ENCODE measurements around the gene PTPN23. TPM values are rescaled to one million over a fixed set of nuclear protein-coding genes. Genes with fewer than 3 reads are reported as not detected.

The PTPN23 gene, protein sequence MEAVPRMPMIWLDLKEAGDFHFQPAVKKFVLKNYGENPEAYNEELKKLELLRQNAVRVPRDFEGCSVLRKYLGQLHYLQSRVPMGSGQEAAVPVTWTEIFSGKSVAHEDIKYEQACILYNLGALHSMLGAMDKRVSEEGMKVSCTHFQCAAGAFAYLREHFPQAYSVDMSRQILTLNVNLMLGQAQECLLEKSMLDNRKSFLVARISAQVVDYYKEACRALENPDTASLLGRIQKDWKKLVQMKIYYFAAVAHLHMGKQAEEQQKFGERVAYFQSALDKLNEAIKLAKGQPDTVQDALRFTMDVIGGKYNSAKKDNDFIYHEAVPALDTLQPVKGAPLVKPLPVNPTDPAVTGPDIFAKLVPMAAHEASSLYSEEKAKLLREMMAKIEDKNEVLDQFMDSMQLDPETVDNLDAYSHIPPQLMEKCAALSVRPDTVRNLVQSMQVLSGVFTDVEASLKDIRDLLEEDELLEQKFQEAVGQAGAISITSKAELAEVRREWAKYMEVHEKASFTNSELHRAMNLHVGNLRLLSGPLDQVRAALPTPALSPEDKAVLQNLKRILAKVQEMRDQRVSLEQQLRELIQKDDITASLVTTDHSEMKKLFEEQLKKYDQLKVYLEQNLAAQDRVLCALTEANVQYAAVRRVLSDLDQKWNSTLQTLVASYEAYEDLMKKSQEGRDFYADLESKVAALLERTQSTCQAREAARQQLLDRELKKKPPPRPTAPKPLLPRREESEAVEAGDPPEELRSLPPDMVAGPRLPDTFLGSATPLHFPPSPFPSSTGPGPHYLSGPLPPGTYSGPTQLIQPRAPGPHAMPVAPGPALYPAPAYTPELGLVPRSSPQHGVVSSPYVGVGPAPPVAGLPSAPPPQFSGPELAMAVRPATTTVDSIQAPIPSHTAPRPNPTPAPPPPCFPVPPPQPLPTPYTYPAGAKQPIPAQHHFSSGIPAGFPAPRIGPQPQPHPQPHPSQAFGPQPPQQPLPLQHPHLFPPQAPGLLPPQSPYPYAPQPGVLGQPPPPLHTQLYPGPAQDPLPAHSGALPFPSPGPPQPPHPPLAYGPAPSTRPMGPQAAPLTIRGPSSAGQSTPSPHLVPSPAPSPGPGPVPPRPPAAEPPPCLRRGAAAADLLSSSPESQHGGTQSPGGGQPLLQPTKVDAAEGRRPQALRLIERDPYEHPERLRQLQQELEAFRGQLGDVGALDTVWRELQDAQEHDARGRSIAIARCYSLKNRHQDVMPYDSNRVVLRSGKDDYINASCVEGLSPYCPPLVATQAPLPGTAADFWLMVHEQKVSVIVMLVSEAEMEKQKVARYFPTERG (N-terminal part only)
- total RNA-seq, result 47.1 to 56.7 TPM (median 50.6 TPM) in 3 replicates

DNA sequence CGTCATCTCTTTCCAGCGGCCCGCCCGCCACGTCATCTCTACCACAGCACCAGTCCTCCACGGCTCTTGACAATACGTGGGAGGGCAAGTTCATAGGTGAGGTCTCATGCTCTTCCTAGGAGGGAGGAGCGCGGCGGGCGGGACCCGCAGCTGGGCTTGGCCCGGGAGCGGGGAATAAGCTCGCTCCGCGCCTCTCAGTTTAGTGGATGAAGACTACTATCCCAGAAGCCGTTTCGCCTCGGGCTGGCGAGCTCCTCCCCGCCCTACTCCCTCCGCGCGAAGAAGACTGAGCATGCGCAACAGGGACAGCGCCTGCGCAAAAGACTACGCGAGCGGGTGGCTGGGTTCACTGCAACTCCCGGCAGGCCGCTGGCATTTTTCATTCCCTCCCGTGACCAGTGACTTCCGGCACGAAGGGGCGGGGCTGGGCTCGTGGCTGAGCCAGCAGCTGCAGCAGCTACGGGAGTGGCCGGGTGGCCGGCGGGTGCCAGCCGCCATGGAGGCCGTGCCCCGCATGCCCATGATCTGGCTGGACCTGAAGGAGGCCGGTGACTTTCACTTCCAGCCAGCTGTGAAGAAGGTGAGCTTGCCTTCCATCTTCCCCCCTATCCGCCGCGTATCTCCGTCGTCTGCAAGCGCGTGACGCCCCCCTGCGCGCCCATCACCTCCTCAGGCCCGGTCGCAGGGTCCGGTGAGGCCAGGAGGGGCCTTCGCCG is at the start of gene PTPN23:
TSS of gene PTPN23 (plus strand) at position 421 of the 716 bp plus-strand sequence. CDS start at position 497, 76 bp downstream.
- no peak for TF ChIP-seq CTCF (IDR thresholded peaks at IDR 0.05; ENCODE audit: unreplicated experiment)
- no peaks in the 10 kb centered on the region for H3K27me3 Mint-ChIP-seq (ENCODE audit: low read depth)
- no peaks in the 10 kb centered on the region for H3K9me3 Mint-ChIP-seq
- H3K36me3 Mint-ChIP-seq, result no peaks in the 10 kb centered on the region
- H3K27ac Mint-ChIP-seq, result peak within 1 kb of the TSS; percentile 100
- peak within 1 kb of the TSS; percentile 99 for H3K4me3 Mint-ChIP-seq
- peaks cover 34% of the 10 kb centered on the region for H3K4me1 Mint-ChIP-seq
- DNase-seq (ENCODE audit: low spot score in 2 of 2, unreplicated experiment in 2 of 2), result peak; percentile 99

DNA sequence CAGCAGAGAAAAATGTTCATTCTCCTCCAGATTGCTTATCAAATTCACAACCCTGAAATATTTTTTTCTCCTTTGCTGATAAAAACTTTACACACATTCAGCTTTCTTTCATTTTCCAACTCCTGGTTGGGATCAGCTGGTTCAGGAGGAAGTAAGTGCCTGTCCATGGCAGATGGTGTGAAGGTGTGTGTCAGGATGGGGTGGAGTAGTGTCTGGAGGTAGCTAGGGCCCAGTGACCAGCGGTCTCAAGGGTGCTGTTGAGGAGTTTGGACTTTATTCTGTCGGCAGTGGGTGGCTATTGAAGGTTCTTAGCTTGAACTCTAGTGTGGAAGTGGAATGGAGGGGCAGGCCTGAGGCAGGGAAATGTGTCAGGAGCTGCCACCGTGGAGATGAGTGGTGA is 46.9 kb upstream of the PTPN23 start:
- Mint-ChIP-seq H3K27me3 (ENCODE audit: low read depth) (no peaks in the 10 kb centered on the region), H3K4me3 (no peak overlapping the region), H3K9me3 (no peaks in the 10 kb centered on the region), H3K27ac (no peak overlapping the region), H3K4me1 (no peaks in the 10 kb centered on the region), H3K36me3 (peaks cover 31% of the 10 kb centered on the region)
- TF ChIP-seq CTCF (IDR thresholded peaks at IDR 0.05; ENCODE audit: unreplicated experiment), result no peak
- no peak for DNase-seq (ENCODE audit: low spot score in 2 of 2, unreplicated experiment in 2 of 2)

GRCh38 chr3:47337656-47338055 is 43.2 kb upstream of the PTPN23 start:
- H3K27ac Mint-ChIP-seq, result no peak overlapping the region
- TF ChIP-seq CTCF (IDR thresholded peaks at IDR 0.05; ENCODE audit: unreplicated experiment), result no peak

GRCh38 chr3:47339951-47340350 is 40.9 kb upstream of the PTPN23 start:
- no peaks in the 10 kb centered on the region for H3K9me3 Mint-ChIP-seq
- no peaks in the 10 kb centered on the region for H3K27me3 Mint-ChIP-seq (ENCODE audit: low read depth)
- H3K4me3 Mint-ChIP-seq, result no peak overlapping the region
- DNase-seq (ENCODE audit: low spot score in 2 of 2, unreplicated experiment in 2 of 2), result no peak
- no peaks in the 10 kb centered on the region for H3K4me1 Mint-ChIP-seq
- no peak for TF ChIP-seq CTCF (IDR thresholded peaks at IDR 0.05; ENCODE audit: unreplicated experiment)
- H3K36me3 Mint-ChIP-seq, result peaks cover 31% of the 10 kb centered on the region
- H3K27ac Mint-ChIP-seq, result no peak overlapping the region

More at GRCh38 chr3:47337656-47338055, 43.2 kb upstream of the PTPN23 start:
- H3K27me3 Mint-ChIP-seq (ENCODE audit: low read depth), result no peaks in the 10 kb centered on the region
- H3K9me3 Mint-ChIP-seq, result no peaks in the 10 kb centered on the region
- H3K4me1 Mint-ChIP-seq, result no peaks in the 10 kb centered on the region
- DNase-seq (ENCODE audit: low spot score in 2 of 2, unreplicated experiment in 2 of 2), result no peak
- H3K4me3 Mint-ChIP-seq, result no peak overlapping the region
- H3K36me3 Mint-ChIP-seq, result peaks cover 30% of the 10 kb centered on the region

- H3K27me3 Mint-ChIP-seq (ENCODE audit: low read depth), result no peaks in the 10 kb centered on the region
- H3K4me3 Mint-ChIP-seq, result no peak overlapping the region
- H3K36me3 Mint-ChIP-seq, result peaks cover 37% of the 10 kb centered on the region
- no peaks in the 10 kb centered on the region for H3K4me1 Mint-ChIP-seq
- DNase-seq (ENCODE audit: low spot score in 2 of 2, unreplicated experiment in 2 of 2), result no peak
- H3K9me3 Mint-ChIP-seq, result no peaks in the 10 kb centered on the region
- no peak for TF ChIP-seq CTCF (IDR thresholded peaks at IDR 0.05; ENCODE audit: unreplicated experiment)
- H3K27ac Mint-ChIP-seq, result no peak overlapping the region
Observed at GRCh38 chr3:47340866-47341265, 40.0 kb upstream of the PTPN23 start.

Measured in mesothelial cell of epicardium (in vitro differentiated cells).